Heart left ventricle (tissue), 16 donors: ENCODE data around the gene FSTL5. TPM values are rescaled to one million over a fixed set of nuclear protein-coding genes. Genes with fewer than 3 reads are reported as not detected.

ENCODE experiments used
- ATAC-seq, 4 donors: fragments of 200-7000 bp; cut with Tn5 transposase; one replicate each; pipeline ENCODE4 v1.9.1; 2020 to 2022; ENCODE audit warnings: moderate library complexity in 4 of 4, mild to moderate bottlenecking in 3 of 4, moderate number of reproducible peaks in 1 of 4
- DNase-seq, 5 donors: peaks; one replicate each; pipeline ENCODE4 v3.0.0-alpha.2; 2020
- H3K27ac ChIP-seq, 12 donors: fragments of 200-600 bp; sonication (generic) in 4 of 12; one replicate each; pipeline versions ENCODE4 v1.5.0 to v1.8.0; 2016 to 2022; ENCODE audit warnings: mild to moderate bottlenecking in 2 of 12
- H3K27me3 ChIP-seq, 9 donors: fragments of 200-600 bp; sonication (generic) in 2 of 9; one replicate each; pipeline versions ENCODE4 v1.5.1 to v1.8.0; 2016 to 2022; ENCODE audit warnings: mild to moderate bottlenecking in 3 of 9
- H3K36me3 ChIP-seq, 9 donors: fragments of 200-600 bp; sonication (generic) in 2 of 9; one replicate each; pipeline versions ENCODE4 v1.5.0 to v1.8.0; 2018 to 2022; ENCODE audit warnings: mild to moderate bottlenecking in 2 of 9
- H3K4me1 ChIP-seq, 12 donors: fragments of 200-600 bp; sonication (generic) in 4 of 12; one replicate each; pipeline versions ENCODE4 v1.5.0 to v1.8.0; 2016 to 2022; ENCODE audit warnings: mild to moderate bottlenecking in 3 of 12
- H3K4me3 ChIP-seq, 12 donors: fragments of 200-600 bp; sonication (generic) in 4 of 12; one replicate each; pipeline versions ENCODE4 v1.5.0 to v1.8.0; 2017 to 2022; ENCODE audit warnings: mild to moderate bottlenecking in 9 of 12, moderate library complexity in 4 of 12
- H3K9me3 ChIP-seq, 12 donors: fragments of 200-600 bp; sonication (generic) in 4 of 12; one replicate each; pipeline versions ENCODE4 v1.5.0 to v1.8.0; 2016 to 2022; ENCODE audit warnings: mild to moderate bottlenecking in 1 of 12
- CTCF ChIP-seq, 12 donors: fragments of 200-600 bp; sonication (generic) in 4 of 12; IDR thresholded peaks; one replicate each; pipeline versions ENCODE4 v1.5.0 to v1.8.0; 2018 to 2022; ENCODE audit warnings: antibody characterized with exemption in 12 of 12, mild to moderate bottlenecking in 5 of 12
- POLR2A ChIP-seq, 2 donors: fragments of 450-650 bp; IDR thresholded peaks; one replicate each; pipeline ENCODE4 v1.6.1; 2017; ENCODE audit warnings: antibody characterized with exemption in 2 of 2, mild to moderate bottlenecking in 2 of 2, moderate library complexity in 2 of 2
- WGBS, 4 donors: extraction: QIAGEN DNeasy Blood & Tissue Kit in 2 of 4; methylation state at CpG; one replicate each; pipeline versions ENCODE4 v1.1.5 to v1.1.7; 2013 to 2018; 5-methylcytosine and 5-hydroxymethylcytosine counted together
- intact Hi-C, 10 donors: fragments of 100-400 bp; cut with DNase I; formaldehyde crosslinking; loops; one replicate each; pipeline versions ENCODE4 v1.11.1 to v1.14.2; 2022
- polyA plus RNA-seq, 2 donors: library from polyadenylated mRNA; stranded (reverse); fragments of 200-250 nt; gene quantifications; one replicate each; pipeline ENCODE4 v1.2.3, GENCODE V29; 2013
- total RNA-seq, 9 donors: library from RNA; depleted of rRNA in 2 of 9; stranded (reverse); fragments of >200 nt in 2 of 9; fragmentation: NEBNext Ultra II Directional in 3 of 9; extraction: Animal tissue kit (Norgen Biotek cat#: 25700) in 3 of 9; gene quantifications; one replicate each; pipeline versions ENCODE4 v1.1.0 to v1.2.4, GENCODE V29; 2016 to 2023
- donor health status: ischemic (EF 13 %, LVEDD 7.1; RV severe dilation, severe dysfunction).
- donor health status: healthy with polysubstance abuse.
- donor health status: DM: no; HTN: yes; CAD: no.
- donor health status: DM: no; HTN: no; CAD: no.
- donor health status: ischemic (EF 25% LVEDD 6.9; RV normal size, moderate dysfunction).
- donor health status: ischemic (EF 25% LVEDD 5.7; RV mildly dilated, moderate dysfunction).
- donor health status: healthy.
- donor health status: DM: yes; HTN: yes; CAD: no.
- donor health status: ischemic (EF 35%, LVEDD 5.7; RV mildly dilated, moderate dysfunction).
- donor health status: nonischemic (EF 11% LVEDD 7.7; RV severe dilation, severe dysfunction).
- donor health status: DM: yes; HTN: yes; CAD: no.
- donor health status: PGD.
- donor health status: ischemic (EF 29% LVEDD 5.4; RV normal size, mild dysfunction).
- donor health status: nonischemic (EF 23%, LVEDD 6.1; RV moderate dilation, normal function).

Gene FSTL5
- total and polyA plus RNA-seq, 11 donors = not detected

- no peak overlapping the region for H3K27ac ChIP-seq
- DNase-seq (no peak), ATAC-seq (no peak)
- H3K4me3 ChIP-seq = no peak overlapping the region
- intact Hi-C loops = no loop called here
- H3K36me3 ChIP-seq = no peaks in the 10 kb centered on the region
- no peaks in the 10 kb centered on the region for H3K4me1 ChIP-seq
- no peaks in the 10 kb centered on the region for H3K27me3 ChIP-seq
- TF ChIP-seq POLR2A (IDR thresholded peaks at IDR 0.05) = no peak
- no peak for TF ChIP-seq CTCF (IDR thresholded peaks at IDR 0.05)
- 72 to 88% (median 79%) methylated on average over 2 of the region's 2 CpGs for WGBS, 4 donors
- no peaks in the 10 kb centered on the region for H3K9me3 ChIP-seq
Observed at GRCh38 chr4:161869511-161869910, 294.3 kb downstream of the FSTL5 start.

GRCh38 chr4:161856711-161857326 is 307.0 kb downstream of the FSTL5 start:
- Histone ChIP-seq H3K36me3 (no peaks in the 10 kb centered on the region), H3K27ac (no peak overlapping the region), H3K4me1 (no peaks in the 10 kb centered on the region), H3K4me3 (no peak overlapping the region), H3K9me3 (peaks cover 0 to 10% (median 0%) of the 10 kb centered on the region in 12 donors), H3K27me3 (no peaks in the 10 kb centered on the region)
- ATAC-seq = no peak
- 67 to 82% (median 73%) methylated on average over 1 of the region's 1 CpG for WGBS, 4 donors
- no peak for TF ChIP-seq POLR2A (IDR thresholded peaks at IDR 0.05)
- no peak for TF ChIP-seq CTCF (IDR thresholded peaks at IDR 0.05)
- intact Hi-C loops = no loop called here
- DNase-seq = no peak

GRCh38 chr4:161850631-161851030 is 313.2 kb downstream of the FSTL5 start:
- WGBS, 4 donors = 11 to 36% (median 17%) methylated on average over 1 of the region's 1 CpG
- DNase-seq = no peak
- Histone ChIP-seq H3K9me3 (peaks cover 0 to 17% (median 5%) of the 10 kb centered on the region in 12 donors), H3K27ac (no peak overlapping the region), H3K27me3 (no peaks in the 10 kb centered on the region), H3K36me3 (no peaks in the 10 kb centered on the region), H3K4me3 (no peak overlapping the region), H3K4me1 (no peaks in the 10 kb centered on the region)
- no peak for TF ChIP-seq CTCF (IDR thresholded peaks at IDR 0.05)
- TF ChIP-seq POLR2A (IDR thresholded peaks at IDR 0.05) = no peak
- ATAC-seq = no peak
- intact Hi-C loops = no loop called here

- no peak for TF ChIP-seq CTCF (IDR thresholded peaks at IDR 0.05)
- TF ChIP-seq POLR2A (IDR thresholded peaks at IDR 0.05) = no peak
- intact Hi-C loops = no loop called here
- H3K4me1 ChIP-seq = no peaks in the 10 kb centered on the region
- DNase-seq (no peak), ATAC-seq (no peak)
- H3K36me3 ChIP-seq = no peaks in the 10 kb centered on the region
- no peak overlapping the region for H3K27ac ChIP-seq
- H3K9me3 ChIP-seq = peaks cover 0 to 7% (median 0%) of the 10 kb centered on the region in 12 donors
- no peak overlapping the region for H3K4me3 ChIP-seq
- 56 to 72% (median 70%) methylated on average over 4 of the region's 4 CpGs for WGBS, 4 donors
- no peaks in the 10 kb centered on the region for H3K27me3 ChIP-seq
Observed at GRCh38 chr4:161841759-161842158, 322.0 kb downstream of the FSTL5 start.
